ENCODE results near the gene VPS52.

Gene VPS52

DNA sequence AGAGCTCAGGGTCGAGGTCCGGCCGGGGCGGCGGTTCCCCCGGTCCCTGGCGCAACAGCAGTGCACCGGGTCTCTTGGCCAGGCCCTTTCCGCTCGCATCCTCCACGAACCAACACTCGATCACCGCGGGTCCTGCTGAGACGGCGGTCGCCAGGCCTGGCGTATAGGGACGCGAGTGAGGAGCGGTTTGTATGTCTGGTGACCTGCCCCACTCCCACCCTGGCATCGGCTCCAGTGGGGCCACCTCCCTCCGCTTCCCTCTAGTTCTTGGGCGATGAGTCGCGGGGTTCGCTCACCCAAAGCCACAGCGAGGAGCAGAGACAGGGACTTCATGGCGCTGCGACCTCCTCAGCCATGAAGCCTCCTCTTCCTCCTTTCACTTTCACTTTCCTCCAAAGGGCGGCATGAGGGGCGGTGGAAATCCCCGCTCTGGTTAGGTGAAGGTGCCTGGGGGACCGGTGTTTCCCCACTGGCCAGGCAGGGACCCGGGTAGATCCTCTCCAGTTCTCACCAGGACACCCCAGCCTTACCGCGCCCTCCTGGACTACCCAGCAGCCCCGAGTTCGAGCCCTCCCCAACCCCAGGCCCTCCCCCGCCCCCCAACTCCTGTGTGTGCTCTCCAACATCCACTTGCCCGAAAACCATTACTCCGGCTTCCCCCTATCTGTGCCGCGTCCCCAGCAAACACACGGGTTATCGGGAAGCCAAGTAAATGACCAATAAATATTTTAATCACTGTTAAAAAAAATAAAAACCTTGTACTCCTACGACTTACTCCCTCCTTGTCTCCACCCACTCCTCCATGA, 42.2 kb upstream of the VPS52 start, which contains the start of gene TAPBP:
Gene TAPBP, minus strand, starts transcription at position 370 of the 806 bp plus-strand sequence. Its CDS starts 37 bp downstream, at position 333.
- Mint-ChIP-seq H3K4me1 (ENCODE audit: low read depth) (peaks cover 62% of the 10 kb centered on the region), H3K9me3 (no peaks in the 10 kb centered on the region), H3K27ac (peak within 1 kb of the TSS; percentile 98), H3K36me3 (ENCODE audit: low read depth) (peaks cover 94% of the 10 kb centered on the region), H3K27me3 (no peaks in the 10 kb centered on the region), H3K4me3 (peak within 1 kb of the TSS; percentile 100)
- intact Hi-C loops (cut with micrococcal nuclease), result loop anchor here (1.0 to 5.0 kb wide), 3 partner anchors 9 to 33 kb away; partner anchors contain the start of gene RGL2

DNA sequence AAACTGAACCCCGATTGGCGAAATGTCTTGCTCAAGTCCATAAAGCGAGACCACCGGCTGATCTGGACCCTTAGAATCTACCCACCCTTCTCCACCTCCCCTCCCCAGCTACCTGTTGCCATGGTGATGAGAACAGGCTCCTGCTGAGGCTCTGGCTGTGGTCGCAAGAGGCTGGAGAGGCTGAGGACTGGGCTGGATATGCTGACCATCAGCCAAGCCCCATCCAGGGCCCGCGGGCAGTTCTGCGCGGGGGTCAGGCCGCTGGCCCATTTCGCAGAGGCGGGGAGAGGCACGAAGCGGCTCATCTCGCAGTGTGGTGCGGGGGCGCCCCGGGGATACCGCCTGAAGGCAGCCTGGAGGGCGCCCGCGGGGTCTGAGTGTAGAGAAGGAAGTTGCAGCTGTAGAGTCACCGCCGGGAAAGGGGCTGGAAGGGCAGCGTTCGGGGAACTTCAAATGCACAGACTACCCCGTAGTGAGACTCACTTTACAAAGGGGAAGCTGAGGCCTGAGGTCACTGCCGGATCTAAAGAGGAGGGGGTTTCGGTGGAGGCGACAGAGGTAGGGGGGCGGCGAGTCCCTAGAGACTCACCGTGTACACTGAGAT, 41.5 kb upstream of the VPS52 start:
- Mint-ChIP-seq H3K27me3 (no peaks in the 10 kb centered on the region), H3K4me3 (peak overlapping the region; percentile 100), H3K9me3 (no peaks in the 10 kb centered on the region), H3K27ac (peak overlapping the region; percentile 98), H3K36me3 (ENCODE audit: low read depth) (peaks cover 94% of the 10 kb centered on the region), H3K4me1 (ENCODE audit: low read depth) (peaks cover 60% of the 10 kb centered on the region)
- intact Hi-C loops (cut with micrococcal nuclease), result loop anchor here (2.0 to 5.0 kb wide), 2 partner anchors 14 to 34 kb away; partner anchors contain the start of gene RGL2

DNA sequence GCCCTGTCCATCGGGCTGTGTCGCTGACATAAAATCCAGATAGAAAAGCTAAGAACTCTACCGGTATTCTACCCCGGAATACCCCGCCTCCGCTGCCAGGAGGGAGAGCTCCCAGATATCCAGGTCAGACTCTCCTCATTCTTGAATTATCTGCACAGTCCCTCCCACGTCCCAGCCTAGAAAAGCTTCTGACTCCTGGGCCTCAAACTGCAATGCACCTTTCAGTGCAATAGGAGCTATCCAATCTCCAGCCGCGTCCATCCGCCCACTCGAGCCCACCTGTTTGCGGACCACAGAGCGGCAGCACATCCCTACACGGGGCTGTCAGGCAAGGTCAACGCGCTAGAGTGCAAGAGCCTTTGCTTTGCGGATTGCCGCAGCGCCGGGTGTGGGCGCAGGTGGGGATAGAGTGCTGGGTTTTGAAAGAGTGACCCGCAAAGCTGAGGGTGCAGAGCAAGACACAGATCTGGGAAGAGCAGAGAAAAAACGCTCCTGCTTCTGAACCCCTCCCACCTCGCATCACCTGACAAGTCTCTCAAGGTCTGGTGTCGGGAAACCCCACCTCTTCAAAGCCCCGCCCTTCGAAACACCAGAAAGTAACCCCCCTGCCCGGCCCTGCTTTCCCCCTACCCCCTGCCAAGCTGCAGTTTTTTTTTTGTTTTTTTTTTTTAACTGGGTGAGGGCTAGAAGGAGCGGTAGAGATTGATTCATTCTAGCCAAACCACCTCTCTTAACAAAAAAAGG, 40.9 kb upstream of the VPS52 start:
- Mint-ChIP-seq H3K4me3 (peak overlapping the region; percentile 100), H3K4me1 (ENCODE audit: low read depth) (peaks cover 59% of the 10 kb centered on the region), H3K27ac (peak overlapping the region; percentile 98), H3K9me3 (no peaks in the 10 kb centered on the region), H3K27me3 (no peaks in the 10 kb centered on the region), H3K36me3 (ENCODE audit: low read depth) (peaks cover 90% of the 10 kb centered on the region)
- intact Hi-C loops (cut with micrococcal nuclease), result loop anchor here (2.0 to 5.0 kb wide), 2 partner anchors 14 to 35 kb away; partner anchors contain the start of gene RGL2

DNA sequence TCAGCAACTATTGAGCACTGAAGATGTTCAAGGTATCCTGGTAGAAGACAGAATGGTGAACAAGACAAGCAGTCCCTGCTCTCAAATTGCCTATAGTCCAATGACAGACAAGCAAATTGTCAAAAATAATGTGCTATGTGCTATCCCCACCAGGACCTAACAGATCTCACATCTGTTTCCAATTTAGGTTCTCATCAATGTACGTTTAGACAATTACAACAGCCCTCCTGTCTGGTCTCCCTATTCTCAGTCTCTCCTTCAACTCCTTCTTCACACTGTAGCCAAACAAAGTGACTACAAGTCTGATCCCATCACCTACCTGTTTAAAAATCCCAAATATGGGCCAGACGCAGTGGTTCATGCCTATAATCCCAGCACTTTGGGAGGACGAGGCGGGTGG, 34.7 kb upstream of the VPS52 start:
- Mint-ChIP-seq H3K27ac (no peak overlapping the region), H3K27me3 (no peaks in the 10 kb centered on the region), H3K36me3 (ENCODE audit: low read depth) (peaks cover 89% of the 10 kb centered on the region), H3K4me3 (no peak overlapping the region), H3K9me3 (no peaks in the 10 kb centered on the region), H3K4me1 (ENCODE audit: low read depth) (peaks cover 59% of the 10 kb centered on the region)
- intact Hi-C loops (cut with micrococcal nuclease), result no loop called here

DNA sequence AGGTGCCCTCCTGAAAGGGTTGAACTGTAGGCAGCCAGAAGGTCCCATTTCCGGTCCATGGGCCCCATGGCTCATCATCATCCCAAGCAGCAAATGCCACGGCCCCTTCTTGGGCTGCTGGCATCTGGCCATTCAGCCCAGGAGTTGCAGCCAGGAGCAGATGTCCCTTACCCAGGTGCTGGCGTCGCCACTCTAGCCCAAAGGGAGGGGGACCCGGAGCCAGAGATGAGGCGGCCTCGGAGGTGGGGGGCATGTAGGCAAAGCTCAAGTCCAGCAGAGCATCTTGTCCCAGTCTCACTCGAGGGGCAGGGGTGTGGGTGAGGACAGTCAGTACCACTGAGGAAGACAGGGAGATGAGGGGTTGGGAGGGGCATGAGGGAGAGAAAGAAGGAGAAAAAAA, 33.4 kb upstream of the VPS52 start:
- Mint-ChIP-seq H3K27me3 (no peaks in the 10 kb centered on the region), H3K4me1 (ENCODE audit: low read depth) (peaks cover 58% of the 10 kb centered on the region), H3K36me3 (ENCODE audit: low read depth) (peaks cover 89% of the 10 kb centered on the region), H3K27ac (peak overlapping the region; percentile 43), H3K4me3 (no peak overlapping the region), H3K9me3 (no peaks in the 10 kb centered on the region)
- intact Hi-C loops (cut with micrococcal nuclease), result no loop called here

DNA sequence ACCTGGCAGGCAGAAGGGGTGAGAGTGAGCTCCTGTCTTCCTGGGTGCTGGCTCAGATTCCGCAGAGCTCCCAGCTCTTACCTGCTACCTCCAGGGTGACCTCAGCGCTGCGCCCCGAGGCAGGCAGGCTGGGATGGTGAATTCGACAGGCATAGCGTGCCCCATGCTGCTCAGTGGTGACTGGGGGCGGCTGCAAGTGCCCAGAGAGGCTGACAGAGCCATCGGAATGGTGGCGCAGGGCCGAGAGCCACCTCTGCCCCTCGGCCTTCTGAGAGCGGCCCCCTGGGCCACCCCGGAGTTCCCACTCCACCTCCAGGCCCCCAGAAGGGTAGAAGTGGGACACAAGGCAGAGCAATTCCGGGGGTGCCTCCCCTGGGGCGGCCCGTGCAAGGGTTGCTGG, 32.5 kb upstream of the VPS52 start:
- H3K4me1 Mint-ChIP-seq (ENCODE audit: low read depth), result peaks cover 63% of the 10 kb centered on the region
- H3K27ac Mint-ChIP-seq, result no peak overlapping the region
- no peaks in the 10 kb centered on the region for H3K9me3 Mint-ChIP-seq
- H3K4me3 Mint-ChIP-seq, result no peak overlapping the region
- intact Hi-C loops (cut with micrococcal nuclease), result no loop called here
- H3K27me3 Mint-ChIP-seq, result no peaks in the 10 kb centered on the region
- H3K36me3 Mint-ChIP-seq (ENCODE audit: low read depth), result peaks cover 89% of the 10 kb centered on the region

DNA sequence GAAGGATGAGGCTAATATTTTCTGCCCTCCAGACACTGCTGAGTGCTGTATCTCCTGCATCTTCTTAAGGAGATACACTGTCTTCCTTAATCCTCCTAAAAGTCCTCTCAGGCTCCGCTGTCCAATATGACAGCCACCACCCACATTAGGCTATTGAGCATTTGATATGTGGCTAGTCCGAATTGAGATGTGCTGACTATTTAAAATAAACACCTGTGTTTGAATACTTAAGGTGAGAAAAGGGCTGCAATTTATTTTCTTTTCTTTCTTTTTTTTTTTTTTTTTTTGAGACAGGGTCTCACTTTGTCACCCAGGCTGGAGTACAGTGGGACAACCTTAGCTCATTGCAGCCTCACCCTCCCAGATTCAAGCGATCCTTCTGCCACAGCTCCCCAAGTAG, 30.2 kb upstream of the VPS52 start:
- Mint-ChIP-seq H3K36me3 (ENCODE audit: low read depth) (peaks cover 99% of the 10 kb centered on the region), H3K4me1 (ENCODE audit: low read depth) (peaks cover 71% of the 10 kb centered on the region), H3K27me3 (no peaks in the 10 kb centered on the region), H3K4me3 (no peak overlapping the region), H3K27ac (no peak overlapping the region), H3K9me3 (no peaks in the 10 kb centered on the region)
- intact Hi-C loops (cut with micrococcal nuclease), result loop anchor here (2.0 kb wide), 1 partner anchor 43 kb away; no protein-coding TSS in a partner anchor

DNA sequence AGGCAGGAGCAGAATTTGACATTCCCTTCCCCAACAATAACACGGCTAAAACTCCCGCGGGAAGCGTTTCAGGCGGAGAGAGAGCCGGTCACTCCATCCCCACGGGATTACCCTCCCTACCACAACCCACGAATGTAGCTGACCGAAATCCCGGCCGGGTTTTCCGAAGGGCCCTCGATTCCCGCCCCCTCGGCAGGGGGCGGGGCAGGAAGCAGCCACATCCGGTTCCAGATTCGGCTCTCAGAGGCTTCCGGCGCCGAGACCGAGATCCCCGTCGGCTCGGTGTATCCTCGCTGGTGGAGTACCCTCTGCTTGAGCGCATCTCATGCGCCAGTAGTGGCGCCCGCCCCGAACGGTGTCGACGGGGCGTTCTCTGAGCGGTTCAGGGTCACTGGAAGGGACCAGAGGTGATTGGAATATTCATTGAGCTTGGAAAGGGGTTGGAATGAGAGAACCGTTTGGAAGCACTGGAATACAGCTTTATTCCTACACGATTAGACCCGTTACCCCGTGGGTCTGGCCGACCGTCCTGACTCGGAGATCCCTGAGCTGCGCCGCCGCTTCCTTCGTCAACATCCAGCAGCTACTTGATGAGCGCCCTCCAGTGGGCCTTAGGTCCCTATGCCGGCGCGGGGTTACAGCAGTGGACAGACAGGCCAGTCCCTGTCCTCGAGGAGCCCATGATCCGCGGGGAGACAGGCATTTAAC, 27.7 kb upstream of the VPS52 start:
- intact Hi-C loops (cut with micrococcal nuclease), result loop anchor here (1.0 to 2.0 kb wide), 3 partner anchors 10 to 51 kb away; partner anchors contain the start of genes PFDN6 and WDR46
- H3K9me3 Mint-ChIP-seq, result no peaks in the 10 kb centered on the region
- peaks cover 71% of the 10 kb centered on the region for H3K4me1 Mint-ChIP-seq (ENCODE audit: low read depth)

DNA sequence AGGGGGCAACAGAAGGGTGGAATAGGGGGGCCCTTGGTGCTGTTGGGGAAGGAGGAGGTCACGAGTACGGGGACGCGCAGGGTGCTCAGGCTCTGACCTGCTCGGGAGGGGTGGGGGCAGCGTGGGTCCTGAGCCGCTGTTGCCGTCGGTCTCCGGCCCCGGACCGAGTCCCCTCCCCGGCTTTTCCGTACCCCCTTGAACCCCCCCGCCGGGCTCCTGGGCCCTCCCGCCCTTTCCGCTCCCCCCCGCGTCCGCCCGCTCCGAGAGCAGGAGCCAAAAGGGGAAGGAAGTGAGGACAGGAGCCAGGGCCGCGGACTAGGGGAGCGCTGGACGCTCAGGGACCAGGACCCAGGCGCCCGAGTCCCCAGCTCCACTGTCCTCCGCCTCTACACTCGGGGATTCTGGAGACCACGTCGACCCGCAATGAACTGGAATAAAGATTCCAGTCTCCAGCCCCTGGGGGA, 27.1 kb upstream of the VPS52 start, which contains the start of gene RGL2:
Gene RGL2, minus strand, starts transcription at position 170 of the 464 bp plus-strand sequence. CDS start 332 bp downstream, outside the sequence.
- intact Hi-C loops (cut with micrococcal nuclease), result loop anchor here (1.0 to 2.0 kb wide), 3 partner anchors 10 to 50 kb away; partner anchors contain the start of genes PFDN6 and WDR46
- Mint-ChIP-seq H3K4me1 (ENCODE audit: low read depth) (peaks cover 71% of the 10 kb centered on the region), H3K9me3 (no peaks in the 10 kb centered on the region), H3K27ac (peak within 1 kb of the TSS; percentile 97), H3K27me3 (no peaks in the 10 kb centered on the region), H3K36me3 (ENCODE audit: low read depth) (peaks cover 100% of the 10 kb centered on the region), H3K4me3 (peak within 1 kb of the TSS; percentile 99)

More for the DNA sequence above, 27.7 kb upstream of the VPS52 start:
- Mint-ChIP-seq H3K36me3 (ENCODE audit: low read depth) (peaks cover 100% of the 10 kb centered on the region), H3K27me3 (no peaks in the 10 kb centered on the region), H3K4me3 (peak overlapping the region; percentile 99), H3K27ac (peak overlapping the region; percentile 97)

DNA sequence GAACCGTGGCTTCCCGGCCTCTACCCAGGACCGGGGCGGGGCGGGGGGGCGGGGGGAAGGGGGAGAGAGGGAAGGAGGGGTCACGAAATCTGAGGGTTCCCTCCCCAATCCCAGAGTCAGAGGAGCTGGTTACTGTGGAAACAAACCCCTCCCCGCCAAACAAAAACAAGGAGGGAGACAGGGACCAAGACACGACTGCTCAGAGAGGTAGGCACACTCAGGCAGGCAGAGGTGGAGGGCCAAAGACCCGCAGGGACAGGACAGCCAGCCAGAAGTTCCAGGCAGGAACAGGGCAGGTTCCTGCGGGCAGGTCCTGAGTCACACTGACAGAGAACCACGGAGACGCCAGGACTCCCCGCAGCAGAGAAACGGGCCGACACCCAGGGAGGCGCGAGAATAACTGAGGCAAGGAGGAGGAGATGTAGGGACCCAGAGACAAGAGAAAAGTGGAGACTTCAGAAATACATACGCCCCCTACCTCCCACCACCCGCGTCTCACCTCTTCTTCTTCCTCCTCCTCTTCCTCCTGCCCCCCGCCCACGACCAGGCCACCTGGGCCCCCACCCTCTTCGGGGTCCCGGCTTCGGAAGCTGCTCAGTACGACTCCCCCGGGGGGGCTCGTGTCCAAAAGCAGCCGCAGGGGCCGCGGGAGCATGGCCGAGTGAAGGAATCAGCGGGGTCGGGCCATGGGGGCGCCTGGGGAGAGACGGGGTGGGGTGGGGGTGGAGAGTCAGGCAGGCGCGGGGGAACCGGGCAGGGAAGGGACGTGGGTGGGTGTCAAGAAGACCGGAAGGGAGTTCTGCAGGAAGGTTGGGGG, 26.5 kb upstream of the VPS52 start:
- Mint-ChIP-seq H3K27ac (peak overlapping the region; percentile 97), H3K4me3 (peak overlapping the region; percentile 99), H3K9me3 (no peaks in the 10 kb centered on the region), H3K36me3 (ENCODE audit: low read depth) (peaks cover 100% of the 10 kb centered on the region), H3K27me3 (no peaks in the 10 kb centered on the region), H3K4me1 (ENCODE audit: low read depth) (peaks cover 71% of the 10 kb centered on the region)
- intact Hi-C loops (cut with micrococcal nuclease), result loop anchor here (2.0 kb wide), 2 partner anchors 15 to 49 kb away; no protein-coding TSS in a partner anchor

DNA sequence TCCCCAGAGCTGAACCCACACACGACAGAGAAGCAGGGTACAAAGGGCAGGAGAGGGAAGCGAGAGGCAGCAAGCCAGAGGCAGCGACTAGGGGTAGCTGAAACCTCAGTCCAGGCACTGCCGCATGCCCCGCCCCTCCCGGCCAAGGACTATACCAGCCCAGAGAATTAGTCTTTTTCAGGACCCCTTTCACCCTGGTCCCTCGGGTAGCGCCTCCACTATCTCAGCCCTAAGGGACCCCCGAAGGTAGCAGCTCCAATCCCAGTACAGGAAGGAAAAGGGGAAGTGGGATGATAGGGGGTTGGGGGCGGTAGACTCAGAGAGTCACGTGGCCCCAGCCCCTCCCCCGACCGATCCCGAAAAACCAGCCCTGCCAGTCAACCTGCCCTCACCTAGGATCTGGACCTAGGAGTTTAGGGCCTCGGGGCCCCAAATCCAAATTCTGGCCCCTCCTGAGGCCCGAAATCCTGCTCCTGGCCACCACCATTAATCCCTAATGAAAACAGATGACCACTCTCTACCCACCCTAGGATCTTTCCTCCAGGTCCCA, 25.8 kb upstream of the VPS52 start:
- Mint-ChIP-seq H3K27me3 (no peaks in the 10 kb centered on the region), H3K4me3 (peak overlapping the region; percentile 99), H3K4me1 (ENCODE audit: low read depth) (peaks cover 76% of the 10 kb centered on the region), H3K27ac (peak overlapping the region; percentile 97), H3K36me3 (ENCODE audit: low read depth) (peaks cover 100% of the 10 kb centered on the region), H3K9me3 (no peaks in the 10 kb centered on the region)
- intact Hi-C loops (cut with micrococcal nuclease), result no loop called here

DNA sequence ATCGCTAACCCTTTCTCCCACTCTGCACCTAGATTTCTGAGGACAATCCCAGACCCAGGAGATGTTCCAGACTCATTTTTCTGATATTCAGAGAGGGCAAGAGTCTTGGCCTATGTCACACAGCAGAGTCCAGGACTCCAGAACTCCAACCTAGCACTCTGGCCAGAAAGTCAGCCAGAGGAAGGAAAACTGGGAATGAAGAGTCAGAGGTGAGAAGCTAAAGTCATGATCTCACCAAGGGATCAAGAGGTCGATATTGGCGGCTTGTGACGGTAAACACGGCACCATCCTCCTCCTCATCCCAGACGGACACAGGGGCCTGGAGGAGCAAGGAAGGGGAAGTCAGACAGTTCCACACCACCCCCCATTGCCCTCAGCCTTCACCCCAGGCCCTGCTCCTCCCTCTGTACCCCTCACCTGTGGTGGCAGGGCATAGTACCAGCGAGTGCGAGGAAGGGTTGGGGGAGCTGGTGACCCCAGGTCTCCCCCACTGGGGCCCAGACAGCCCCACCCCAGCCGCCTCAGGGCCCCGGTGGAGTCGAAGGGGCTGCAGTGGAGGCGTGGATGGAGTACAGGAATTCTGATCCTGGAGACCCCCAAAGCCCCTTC, 25.2 kb upstream of the VPS52 start:
- intact Hi-C loops (cut with micrococcal nuclease), result no loop called here
- H3K27ac Mint-ChIP-seq, result peak overlapping the region; percentile 97
- no peaks in the 10 kb centered on the region for H3K27me3 Mint-ChIP-seq
- no peaks in the 10 kb centered on the region for H3K9me3 Mint-ChIP-seq
- H3K36me3 Mint-ChIP-seq (ENCODE audit: low read depth), result peaks cover 100% of the 10 kb centered on the region
- H3K4me3 Mint-ChIP-seq, result peak overlapping the region; percentile 99
- H3K4me1 Mint-ChIP-seq (ENCODE audit: low read depth), result peaks cover 70% of the 10 kb centered on the region
